ENCODE results near the gene ANKRD45.
"Not testable (repeated sequence)": the region's sequence is repeated elsewhere in the genome, so short reads cannot be mapped to it uniquely, and the experiment has no call there.

Gene ANKRD45

GRCh38 chr1:173642450-173643139, 27.1 kb downstream of the ANKRD45 start:
- not testable (repeated sequence) for DNase-seq

GRCh38 chr1:173639102-173639501, 30.5 kb downstream of the ANKRD45 start:
- no peak for DNase-seq

DNA sequence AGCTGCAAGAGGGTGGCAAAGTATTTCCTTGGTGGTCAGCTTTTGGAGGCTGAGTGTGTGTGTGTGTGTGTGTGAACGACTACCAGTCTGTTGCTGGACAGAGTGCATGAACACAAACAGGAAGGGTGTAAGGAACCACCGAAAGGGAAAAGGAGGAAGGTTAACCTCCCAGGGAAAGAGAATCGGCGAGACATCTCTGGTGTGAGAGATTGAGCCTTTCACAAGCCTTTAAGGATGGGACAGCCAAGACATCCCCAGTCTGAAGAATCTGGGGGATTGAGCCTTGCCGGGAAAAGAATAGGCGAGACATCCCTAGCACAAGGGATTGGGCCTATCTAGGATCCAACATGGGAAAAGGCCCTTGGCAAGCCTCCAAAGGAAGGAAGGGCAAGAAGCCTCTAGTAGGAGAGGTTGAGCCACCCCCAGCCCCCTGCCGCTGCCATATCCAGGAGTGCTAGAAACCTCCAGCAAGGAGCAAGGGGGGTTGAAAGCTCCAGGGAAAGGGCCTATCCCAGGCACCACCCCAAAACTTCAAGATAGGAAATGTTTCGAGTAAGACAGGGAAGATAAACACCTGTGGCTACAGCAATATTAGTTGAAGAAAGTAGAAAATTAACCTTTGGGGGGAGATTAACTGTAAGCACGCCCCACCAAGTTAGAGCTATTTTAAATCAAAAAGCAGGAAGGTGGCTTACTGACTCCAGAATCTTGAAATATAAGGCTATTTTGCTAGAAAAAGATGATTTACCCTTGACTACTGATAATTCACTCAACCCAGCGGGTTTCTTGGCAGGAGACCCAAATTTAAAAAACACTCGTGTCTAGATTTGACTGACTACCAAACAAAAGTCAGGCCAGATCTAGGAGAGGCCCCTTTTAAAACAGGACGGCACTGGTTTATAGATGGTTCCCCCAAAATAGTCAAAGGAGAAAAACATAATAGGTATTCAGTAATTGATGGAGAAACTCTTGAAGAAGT, 31.3 kb downstream of the ANKRD45 start:
- no peak for DNase-seq

GRCh38 chr1:173637236-173638042, 32.2 kb downstream of the ANKRD45 start:
- DNase-seq = not testable (repeated sequence)

- no peak for DNase-seq
Observed at GRCh38 chr1:173635116-173635515, 34.5 kb downstream of the ANKRD45 start, which contains the start of gene TEX50. Gene TEX50, plus strand, starts transcription at chr1:173635338. Its CDS starts 184 bp downstream, at chr1:173635522.

- peak; percentile 20 for DNase-seq
Observed at GRCh38 chr1:173628888-173629287, 40.8 kb downstream of the ANKRD45 start.

DNA sequence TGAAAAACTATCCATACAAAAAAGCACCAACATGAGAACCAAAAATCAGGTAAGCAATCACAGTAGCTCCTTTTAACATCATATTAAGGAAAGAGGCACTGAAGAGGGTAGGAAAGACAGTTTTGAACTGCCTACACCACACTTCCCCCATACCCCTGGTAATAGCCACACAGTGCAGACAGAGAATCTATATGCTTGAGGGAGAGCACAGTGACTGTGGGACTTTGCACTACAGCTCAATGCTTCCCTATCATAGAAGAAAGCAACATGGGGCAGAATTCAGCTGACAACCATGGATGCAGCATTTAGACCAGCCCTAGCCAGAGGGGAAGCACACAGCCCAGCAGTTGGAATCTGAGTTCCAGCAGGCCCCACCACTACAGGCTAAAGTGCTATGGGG, 42.4 kb downstream of the ANKRD45 start:
- DNase-seq = no peak

- no peak for DNase-seq
Observed at GRCh38 chr1:173616859-173617258, 52.8 kb downstream of the ANKRD45 start.

- not testable (repeated sequence) for DNase-seq
Observed at GRCh38 chr1:173613086-173613485, 56.6 kb downstream of the ANKRD45 start.

DNA sequence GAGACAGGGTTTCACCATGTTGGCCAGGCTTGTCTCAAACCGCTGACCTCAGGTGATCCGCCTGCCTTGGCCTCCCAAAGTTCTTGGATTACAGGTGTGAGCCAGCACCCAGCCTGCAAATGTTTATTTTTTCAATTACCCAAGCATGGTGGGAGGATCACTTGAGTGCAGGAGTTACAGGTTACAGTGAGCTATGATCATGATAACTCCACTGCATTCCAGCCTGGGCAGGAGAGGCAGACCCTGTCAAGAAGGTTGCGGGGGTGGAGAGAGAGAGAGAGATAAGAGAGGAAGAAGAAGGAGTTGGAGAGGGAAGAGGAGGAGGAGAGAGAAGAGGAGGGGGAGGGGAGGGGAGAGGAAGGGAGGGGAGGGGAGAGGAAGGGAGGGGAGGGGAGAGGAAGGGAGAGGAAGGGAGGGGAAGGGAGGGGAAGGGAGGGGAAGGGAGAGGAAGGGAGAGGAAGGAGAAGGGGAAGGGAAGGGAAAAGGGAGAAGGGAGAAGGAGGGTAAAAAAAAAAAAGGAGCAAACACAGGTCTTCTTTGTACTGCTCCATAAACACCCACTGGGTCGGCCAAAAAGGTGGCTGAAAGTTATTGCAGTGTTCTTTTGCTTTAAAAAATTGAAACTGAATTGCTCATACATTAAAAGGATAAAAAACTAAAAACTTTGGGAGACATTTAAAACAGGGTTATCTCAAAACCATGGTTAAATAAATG, 61.0 kb downstream of the ANKRD45 start:
- no peak for DNase-seq

DNA sequence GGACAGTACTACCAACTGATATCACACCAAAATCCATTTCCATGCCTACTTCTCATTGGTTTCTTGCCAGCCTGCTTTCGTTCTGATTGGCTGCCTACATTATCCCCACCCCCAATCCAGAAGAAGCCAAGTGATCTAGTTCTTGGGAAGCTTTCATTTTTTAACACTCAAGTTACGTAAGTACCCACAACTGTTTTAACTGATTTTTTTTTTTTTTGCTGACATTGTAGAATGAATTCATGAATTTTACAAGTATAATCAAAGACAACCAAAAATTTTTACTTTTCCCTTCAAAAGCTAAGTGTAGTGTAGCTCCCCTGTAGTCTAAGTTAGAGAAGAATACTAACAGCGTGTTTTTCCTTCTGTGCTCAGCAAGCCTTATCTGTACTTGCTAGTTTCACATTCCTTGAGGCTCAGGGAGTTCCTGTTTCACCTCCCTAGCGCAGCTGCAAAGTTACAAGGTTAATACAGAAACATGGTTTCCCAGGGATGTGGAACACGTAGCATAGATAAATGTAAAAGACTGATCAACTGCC, 66.5 kb downstream of the ANKRD45 start, which contains the start of gene SLC9C2:
SLC9C2 (minus strand) TSS at position 17 of the 536 bp plus-strand sequence. CDS start 1,296 bp downstream, outside the sequence.
- no peak for DNase-seq

- DNase-seq = no peak
Observed at GRCh38 chr1:173601588-173601987, 68.1 kb downstream of the ANKRD45 start.

- no peak for DNase-seq
Observed at GRCh38 chr1:173596097-173596825, 73.4 kb downstream of the ANKRD45 start.

GRCh38 chr1:173591138-173591537, 78.5 kb downstream of the ANKRD45 start:
- DNase-seq = peak; percentile 6

DNA sequence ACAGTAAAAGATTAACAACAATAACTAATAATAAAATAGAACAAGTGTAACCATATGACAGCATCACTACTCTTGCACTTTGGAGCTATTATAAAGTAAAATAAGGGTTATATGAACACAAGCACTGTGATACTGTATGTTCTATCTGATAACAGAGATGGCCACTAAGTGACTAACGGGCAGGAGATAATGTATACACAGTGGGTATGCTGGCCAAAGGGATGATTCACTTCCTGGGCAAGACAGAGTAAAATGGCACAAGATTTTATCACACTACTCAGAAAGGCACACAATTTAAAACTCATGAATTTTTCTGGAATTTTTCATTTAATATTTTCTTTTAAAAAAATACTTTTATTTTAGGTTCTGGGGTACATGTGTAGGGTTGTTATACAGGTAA, 79.1 kb downstream of the ANKRD45 start:
- no peak for DNase-seq

DNA sequence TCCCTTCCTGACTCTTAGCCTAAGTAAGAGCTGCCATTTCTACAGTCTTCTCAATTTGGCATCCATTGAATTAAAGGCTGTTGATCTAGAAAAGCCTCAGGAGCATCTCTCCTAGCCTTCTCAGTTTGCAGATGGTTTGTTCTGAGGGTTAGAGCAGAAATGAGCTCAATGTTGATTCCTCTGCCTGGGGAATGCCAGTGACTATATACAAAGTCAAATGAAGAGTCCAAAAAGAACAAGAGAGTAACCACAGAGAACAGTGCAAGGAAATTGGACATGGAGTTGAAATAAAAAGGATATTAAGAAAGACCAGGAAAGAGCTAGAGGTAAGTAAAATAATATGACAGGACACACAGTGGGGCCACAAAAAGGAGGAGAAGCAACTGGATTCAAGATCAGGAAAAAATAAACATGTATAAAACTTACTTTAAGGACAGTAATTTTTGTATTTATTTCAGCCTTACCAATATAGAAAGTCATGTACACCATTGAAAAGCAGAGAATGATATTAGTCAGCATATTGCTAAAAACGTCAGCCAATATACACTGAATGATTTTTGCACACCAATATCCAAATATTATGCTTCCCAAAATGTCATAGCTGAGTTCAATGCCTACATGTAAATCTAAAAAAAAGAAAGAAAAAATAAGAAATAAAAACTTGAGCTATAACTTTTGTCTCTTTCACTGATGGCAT, 88.1 kb downstream of the ANKRD45 start:
- no peak for DNase-seq

GRCh38 chr1:173580658-173581057, 89.0 kb downstream of the ANKRD45 start:
- DNase-seq = no peak

GRCh38 chr1:173580071-173580470, 89.6 kb downstream of the ANKRD45 start:
- peak; percentile 94 for DNase-seq

DNA sequence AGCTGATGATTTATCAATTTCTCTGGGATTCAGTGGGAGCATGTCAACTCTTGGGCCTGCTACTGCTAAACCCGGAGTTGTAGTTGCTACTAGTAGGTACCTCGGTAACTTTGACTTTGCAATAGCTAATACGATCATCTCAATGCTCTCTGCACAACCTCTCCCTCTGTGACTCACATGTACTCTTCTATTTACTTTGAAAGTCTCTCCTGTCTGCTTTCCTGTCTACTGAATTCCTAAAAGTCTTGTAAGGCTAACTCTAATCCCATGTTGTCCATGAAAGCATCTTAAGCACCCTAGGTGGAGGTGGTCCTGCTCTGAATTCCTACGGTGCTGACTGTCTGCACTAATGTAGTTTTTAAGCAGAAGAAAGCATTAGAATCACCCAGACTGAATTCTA, 96.1 kb downstream of the ANKRD45 start:
- no peak for DNase-seq

DNA sequence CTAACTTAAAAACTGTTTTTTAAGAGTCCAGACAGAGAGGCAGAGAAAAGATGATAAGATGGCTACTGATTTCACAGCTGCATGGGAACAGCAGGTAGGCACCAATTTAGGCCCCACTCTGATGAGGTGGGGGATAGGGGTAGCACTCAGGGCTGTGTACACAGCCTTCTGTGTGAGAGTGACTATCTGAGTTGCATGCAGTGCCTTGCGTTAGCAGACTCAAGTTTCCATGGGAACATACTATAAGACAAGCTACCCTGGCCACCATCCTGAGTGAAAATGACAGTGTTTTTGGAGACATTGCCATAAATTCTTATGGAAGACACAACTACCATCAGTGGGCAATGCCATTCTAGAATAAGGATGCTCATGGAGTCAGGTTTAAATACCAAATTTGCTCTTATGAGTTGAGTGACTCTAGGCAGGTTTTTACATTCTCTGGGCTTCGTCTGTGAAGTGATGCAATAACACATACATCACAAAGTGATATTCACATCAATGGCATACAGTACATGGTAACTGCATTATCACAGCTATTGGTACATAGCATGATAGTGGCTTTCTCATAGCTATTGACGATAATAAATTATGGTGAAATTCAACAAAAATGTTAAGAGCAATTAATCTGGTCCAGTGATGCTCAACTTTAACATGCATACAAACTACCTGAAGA, 97.3 kb downstream of the ANKRD45 start:
- DNase-seq = no peak
